KMS-11 (cell line): ENCODE measurements around the gene HACD3.

Experiments used
- H2AFZ ChIP-seq: fragments of 200-600 bp; sonication (generic); 2 replicates; pipeline ENCODE4 v1.6.1; 2016; ENCODE audit warnings: antibody characterized with exemption, mixed run types, low read depth
- H3K27ac ChIP-seq: fragments of 200-600 bp; sonication (generic); 2 replicates; pipeline ENCODE4 v1.6.1; 2016; ENCODE audit warnings: mild to moderate bottlenecking, mixed run types
- H3K27me3 ChIP-seq: fragments of 200-600 bp; sonication (generic); 2 replicates; pipeline ENCODE4 v1.6.1; 2017; ENCODE audit warnings: mild to moderate bottlenecking, low read depth, mixed run types, moderate library complexity; ENCODE audit not compliant: insufficient read depth
- H3K36me3 ChIP-seq: fragments of 200-600 bp; sonication (generic); 2 replicates; pipeline ENCODE4 v1.6.1; 2017; ENCODE audit warnings: mild to moderate bottlenecking, mixed run types; ENCODE audit not compliant: insufficient read depth
- H3K4me1 ChIP-seq: fragments of 200-600 bp; sonication (generic); 2 replicates; pipeline ENCODE4 v1.6.1; 2016; ENCODE audit warnings: mild to moderate bottlenecking, low read depth, mixed run types; ENCODE audit not compliant: poor library complexity, severe bottlenecking
- H3K4me2 ChIP-seq: fragments of 200-600 bp; sonication (generic); 2 replicates; pipeline ENCODE4 v1.7.0; 2016; ENCODE audit warnings: mild to moderate bottlenecking, mixed run types
- H3K4me3 ChIP-seq: fragments of 200-600 bp; sonication (generic); IDR thresholded peaks from 2 replicates; pipeline ENCODE4 v1.6.1; 2017; ENCODE audit warnings: low read depth, low read length, mixed read lengths; ENCODE audit not compliant: insufficient read depth
- H3K79me2 ChIP-seq: fragments of 200-600 bp; sonication (generic); 2 replicates; pipeline ENCODE4 v1.6.1; 2016; ENCODE audit warnings: low read depth, mixed run types; ENCODE audit not compliant: insufficient read depth
- H3K9ac ChIP-seq: fragments of 200-600 bp; sonication (generic); 2 replicates; pipeline ENCODE4 v1.6.1; 2016; ENCODE audit warnings: mild to moderate bottlenecking, mixed run types
- H4K20me1 ChIP-seq: fragments of 200-600 bp; sonication (generic); 2 replicates; pipeline ENCODE4 v1.6.1; 2016; ENCODE audit warnings: mild to moderate bottlenecking, mixed run types; ENCODE audit not compliant: insufficient read depth
- CTCF ChIP-seq: fragments of 200-600 bp; sonication (generic); conservative IDR thresholded peaks from 2 replicates; pipeline ENCODE4 v1.6.1; 2017; ENCODE audit warnings: low read depth, mild to moderate bottlenecking, antibody characterized with exemption, low read length, moderate library complexity, mixed read lengths

HACD3 gene

GRCh38 chr15:65618560-65619109 lies 88.4 kb downstream of the HACD3 start:
- no peaks in the 10 kb centered on the region for H3K4me1 ChIP-seq
- no peak overlapping the region for H2AFZ ChIP-seq
- no peaks in the 10 kb centered on the region for H3K79me2 ChIP-seq
- H3K36me3 ChIP-seq: no peaks in the 10 kb centered on the region
- H3K4me3 ChIP-seq: no peak overlapping the region
- no peaks in the 10 kb centered on the region for H4K20me1 ChIP-seq
- no peak overlapping the region for H3K27ac ChIP-seq
- H3K9ac ChIP-seq: no peak overlapping the region
- TF ChIP-seq CTCF: no peak
- no peak overlapping the region for H3K4me2 ChIP-seq
- no peaks in the 10 kb centered on the region for H3K27me3 ChIP-seq

- Histone ChIP-seq H3K4me1 (no peaks in the 10 kb centered on the region), H3K4me2 (no peak overlapping the region), H2AFZ (no peak overlapping the region), H3K27ac (no peak overlapping the region), H3K36me3 (no peaks in the 10 kb centered on the region), H3K79me2 (no peaks in the 10 kb centered on the region), H4K20me1 (no peaks in the 10 kb centered on the region), H3K27me3 (no peaks in the 10 kb centered on the region), H3K9ac (no peak overlapping the region), H3K4me3 (no peak overlapping the region)
- no peak for TF ChIP-seq CTCF
Measured at GRCh38 chr15:65619626-65620290, 89.5 kb downstream of the HACD3 start.

- Histone ChIP-seq H3K4me3 (no peak overlapping the region), H3K27me3 (no peaks in the 10 kb centered on the region), H3K4me1 (no peaks in the 10 kb centered on the region), H3K36me3 (no peaks in the 10 kb centered on the region), H2AFZ (no peak overlapping the region), H4K20me1 (no peaks in the 10 kb centered on the region), H3K27ac (no peak overlapping the region), H3K9ac (no peak overlapping the region), H3K4me2 (no peak overlapping the region), H3K79me2 (no peaks in the 10 kb centered on the region)
- no peak for TF ChIP-seq CTCF
Measured at GRCh38 chr15:65620833-65621232, 90.6 kb downstream of the HACD3 start.

- Histone ChIP-seq H3K36me3 (no peaks in the 10 kb centered on the region), H3K27ac (no peak within 1 kb of the TSS), H3K4me2 (no peak within 1 kb of the TSS), H3K4me3 (no peak within 1 kb of the TSS), H3K9ac (no peak within 1 kb of the TSS), H3K4me1 (peaks cover 3% of the 10 kb centered on the region), H3K79me2 (no peaks in the 10 kb centered on the region), H3K27me3 (no peaks in the 10 kb centered on the region), H2AFZ (no peak within 1 kb of the TSS), H4K20me1 (no peaks in the 10 kb centered on the region)
- no peak for TF ChIP-seq CTCF
Measured at GRCh38 chr15:65621638-65622037, 91.4 kb downstream of the HACD3 start, which contains the start of gene SLC24A1. SLC24A1 (plus strand) TSS chr15:65621938; CDS start chr15:65624081, 2,143 bp downstream.
